Stimulated activated CD8-positive, alpha-beta memory T cell treated with anti-CD3 and anti-CD28 coated beads, Interleukin-12 subunit alpha, Interleukin-12 subunit beta, amount 100 ng/mL, for 24 hours (primary cell): Measurements from ENCODE around the gene TLCD1.
"Not testable (repeated sequence)": the region's sequence is repeated elsewhere in the genome, so short reads cannot be mapped to it uniquely, and the experiment has no call there.

Source experiments
- DNase-seq: peaks from one replicate; pipeline ENCODE4 v3.0.0-alpha.2; 2020; ENCODE audit errors: extremely low read depth

Gene TLCD1

DNA sequence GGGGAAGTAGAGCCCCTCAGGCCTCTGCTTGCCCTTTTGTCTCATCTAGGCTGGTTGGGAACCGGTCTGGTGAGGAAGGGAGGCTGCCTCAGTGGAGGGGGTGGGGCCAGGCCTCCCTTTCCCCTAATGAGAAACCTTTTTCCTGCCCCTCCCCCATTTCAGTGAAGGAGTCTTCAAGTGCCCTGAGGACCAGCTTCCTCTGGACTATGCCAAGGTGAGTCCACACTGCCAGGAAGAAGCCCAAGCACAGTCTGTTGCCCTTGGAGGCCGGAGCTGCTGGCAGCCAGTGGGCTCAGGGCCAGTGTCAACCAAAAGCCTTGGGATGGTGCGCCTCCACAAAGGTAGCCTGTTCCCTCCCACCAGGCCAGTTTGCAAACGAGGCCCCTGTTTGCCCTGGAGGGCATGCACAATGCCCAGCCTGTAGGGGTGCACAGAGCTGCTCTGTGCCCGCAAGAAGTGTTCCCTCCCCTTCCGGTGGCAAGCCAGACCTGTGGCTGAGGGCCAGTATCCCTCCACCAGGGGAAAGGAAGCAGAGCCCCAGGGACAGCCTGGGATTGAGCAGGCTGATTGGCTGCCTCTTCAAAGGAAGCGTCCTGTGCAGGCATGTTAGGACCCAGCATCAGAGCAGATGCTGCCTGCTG is 21.1 kb upstream of the TLCD1 start:
- DNase-seq, result no peak

DNA sequence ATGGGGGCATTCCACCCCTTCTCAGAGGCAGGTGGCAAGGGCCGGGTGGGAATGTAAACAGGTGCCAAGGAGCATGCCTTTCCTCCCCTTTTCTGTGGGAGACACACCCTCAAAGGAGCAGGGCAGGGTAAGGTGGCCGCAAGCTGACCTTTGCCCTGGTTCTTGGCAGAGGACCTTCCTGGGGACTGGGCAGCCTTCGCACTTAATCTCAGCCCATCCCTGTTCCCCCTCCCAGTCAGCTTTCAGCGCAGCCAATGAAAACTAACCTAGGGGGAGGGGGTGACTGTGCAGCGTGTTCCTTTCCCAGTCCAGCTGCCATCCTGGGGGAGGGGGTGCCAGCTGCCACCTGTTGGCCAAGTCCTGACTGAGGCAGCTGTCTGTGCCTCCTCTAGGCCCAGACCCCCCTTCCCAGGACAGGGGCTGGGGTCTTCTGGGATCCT is 20.6 kb upstream of the TLCD1 start:
- no peak for DNase-seq

DNA sequence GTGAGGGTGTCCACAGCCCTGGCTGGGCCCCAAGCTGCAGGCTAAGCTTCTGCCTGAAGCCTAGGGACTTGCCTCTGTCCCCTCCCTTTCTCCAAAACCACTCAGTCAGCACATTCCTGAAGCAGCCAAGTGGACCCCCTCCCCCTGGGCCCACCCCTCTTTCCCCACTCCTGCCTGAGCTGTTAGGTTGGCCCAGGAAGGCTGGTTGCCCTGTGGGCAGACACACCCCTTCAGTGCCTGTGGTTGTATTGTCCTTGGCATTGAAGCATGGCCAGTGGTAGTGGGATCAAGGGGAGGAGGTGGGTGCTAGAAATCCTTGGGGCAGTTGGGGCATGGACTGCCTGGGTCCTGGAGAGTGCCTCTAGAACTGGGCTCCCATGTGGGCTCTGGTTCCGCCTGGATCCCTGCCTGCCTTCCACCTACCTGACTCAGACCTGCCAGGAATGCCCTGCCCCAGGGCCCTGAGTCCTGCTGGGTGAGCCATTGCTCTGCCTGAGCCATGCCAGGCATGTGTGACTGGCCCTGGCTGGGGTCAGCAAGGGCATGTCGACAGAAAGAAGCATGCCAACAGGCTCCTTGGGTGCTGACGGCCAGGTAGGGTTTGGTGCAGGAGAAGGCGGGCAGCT is 19.9 kb upstream of the TLCD1 start:
- DNase-seq, result no peak

DNA sequence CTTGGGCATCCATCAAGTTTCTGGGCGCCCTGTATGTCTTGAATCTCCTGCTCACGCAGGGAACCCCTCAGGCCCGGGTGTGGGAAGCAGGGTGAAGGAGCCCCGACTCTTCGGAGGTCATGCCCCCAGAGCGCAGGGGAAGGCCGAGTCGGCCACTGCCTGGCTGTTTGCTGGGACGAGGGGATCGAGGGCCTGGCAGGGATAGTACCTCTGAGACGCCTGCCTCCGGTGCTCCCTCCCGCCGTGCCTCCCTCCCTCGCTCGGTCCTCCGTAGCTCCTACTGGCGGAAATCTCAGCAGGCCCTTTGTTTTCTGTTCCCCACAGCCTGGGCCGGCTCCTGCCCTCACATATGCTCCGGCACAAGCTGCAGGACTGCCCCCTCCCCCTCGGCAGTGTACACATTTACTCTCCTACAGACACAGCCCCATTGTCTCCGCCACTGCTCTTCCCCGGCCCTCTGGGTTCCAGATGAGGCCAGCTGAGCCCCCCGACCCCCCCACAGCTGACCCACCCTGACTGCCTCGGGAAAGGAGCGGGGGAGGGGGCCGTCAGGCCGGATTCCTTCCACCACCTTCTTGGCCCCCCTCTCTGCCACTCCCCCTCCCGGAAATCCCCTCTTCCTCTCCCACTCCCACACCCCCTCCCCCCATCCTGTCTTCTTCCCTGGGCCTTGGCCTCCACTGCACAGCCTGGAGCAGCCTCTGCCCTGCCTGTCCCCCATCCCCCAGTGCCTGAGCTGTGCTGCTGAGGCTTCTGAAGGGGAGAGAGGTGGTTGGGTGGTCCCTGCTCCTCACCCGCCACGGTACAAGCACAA is 19.1 kb upstream of the TLCD1 start:
- DNase-seq, result no peak

DNA sequence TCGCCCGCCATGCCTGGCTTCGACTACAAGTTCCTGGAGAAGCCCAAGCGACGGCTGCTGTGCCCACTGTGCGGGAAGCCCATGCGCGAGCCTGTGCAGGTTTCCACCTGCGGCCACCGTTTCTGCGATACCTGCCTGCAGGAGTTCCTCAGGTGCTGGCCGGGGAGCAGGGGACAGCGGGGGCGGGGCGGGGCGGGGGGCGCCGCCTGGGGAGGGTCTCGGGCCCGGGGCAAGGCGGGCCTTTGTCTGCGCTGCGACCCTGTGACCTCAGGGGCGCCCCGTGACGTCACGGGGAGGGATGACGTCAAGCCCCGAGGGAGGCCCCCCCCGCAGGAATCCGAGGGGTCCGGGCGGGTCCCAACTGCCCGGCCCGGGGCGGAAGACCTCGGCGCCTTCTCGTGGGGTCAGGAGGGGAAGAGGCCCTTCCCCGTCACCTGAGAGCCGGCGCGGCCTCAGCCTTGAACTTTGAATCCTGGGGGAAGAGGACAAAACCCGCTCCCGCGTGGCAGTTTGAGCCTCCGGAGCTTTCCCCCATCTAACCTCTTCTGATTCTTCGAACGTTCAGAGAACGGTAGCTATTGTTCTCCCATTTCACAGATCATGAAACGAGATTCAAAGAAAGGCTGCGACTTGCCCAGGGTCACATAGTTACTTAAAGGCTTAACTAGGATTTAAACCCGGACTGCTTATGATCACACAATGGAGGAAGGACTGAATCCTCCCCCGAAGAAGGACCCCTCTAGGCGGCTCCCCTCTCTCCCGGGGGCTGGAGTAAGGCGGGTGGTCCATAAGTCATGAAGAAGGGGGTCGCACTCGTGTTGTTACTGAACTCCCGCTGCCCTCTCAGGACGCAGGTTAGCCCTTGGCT is 18.3 kb upstream of the TLCD1 start:
- no peak for DNase-seq

DNA sequence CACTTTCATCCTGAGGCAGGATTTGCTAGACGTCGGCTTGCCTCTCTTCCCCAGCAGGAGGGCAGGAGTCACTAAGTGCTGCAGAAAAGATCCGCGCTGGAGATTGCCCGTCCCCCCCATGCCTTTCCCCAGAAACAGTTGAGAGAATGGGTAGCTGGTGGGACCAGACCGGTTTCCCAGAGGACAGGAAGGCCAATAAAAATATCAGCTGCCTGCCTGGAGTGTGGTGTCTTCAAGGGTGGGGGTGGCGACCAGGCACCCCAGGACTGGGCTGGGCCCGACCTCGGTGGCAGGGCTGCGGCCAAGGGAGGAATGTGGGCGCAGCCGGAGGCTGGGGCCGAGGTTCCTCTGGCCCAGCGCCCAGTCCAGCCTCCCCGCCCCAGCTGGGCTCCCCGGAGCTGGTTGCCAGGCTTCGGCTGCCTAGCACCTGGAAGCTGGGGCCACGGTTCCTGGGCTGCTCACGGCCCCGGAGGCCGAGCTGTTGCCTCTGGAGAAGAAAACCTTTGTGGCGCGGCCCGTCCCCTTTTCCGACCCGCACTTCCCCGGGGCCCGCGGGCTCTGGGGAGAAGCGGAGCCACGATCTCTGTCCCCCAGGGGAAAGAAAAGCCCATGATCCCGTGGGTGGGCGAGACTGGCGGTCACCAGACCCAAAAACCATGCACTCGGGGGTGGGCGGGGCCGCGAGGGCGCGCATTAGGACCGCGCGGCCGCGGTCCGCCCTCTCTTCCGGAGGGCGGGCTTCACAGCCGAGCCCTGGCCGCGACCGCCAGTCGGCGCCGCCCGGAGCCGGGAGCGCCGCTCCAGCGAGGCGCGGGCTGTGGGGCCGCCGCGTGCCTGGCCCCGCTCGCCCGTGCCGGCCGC is 17.4 kb upstream of the TLCD1 start, which contains the start of gene TRAF4:
Gene TRAF4 (plus strand): TSS at position 769 of the 861 bp plus-strand sequence. CDS start 102 bp downstream, outside the sequence.
- no peak for DNase-seq

DNA sequence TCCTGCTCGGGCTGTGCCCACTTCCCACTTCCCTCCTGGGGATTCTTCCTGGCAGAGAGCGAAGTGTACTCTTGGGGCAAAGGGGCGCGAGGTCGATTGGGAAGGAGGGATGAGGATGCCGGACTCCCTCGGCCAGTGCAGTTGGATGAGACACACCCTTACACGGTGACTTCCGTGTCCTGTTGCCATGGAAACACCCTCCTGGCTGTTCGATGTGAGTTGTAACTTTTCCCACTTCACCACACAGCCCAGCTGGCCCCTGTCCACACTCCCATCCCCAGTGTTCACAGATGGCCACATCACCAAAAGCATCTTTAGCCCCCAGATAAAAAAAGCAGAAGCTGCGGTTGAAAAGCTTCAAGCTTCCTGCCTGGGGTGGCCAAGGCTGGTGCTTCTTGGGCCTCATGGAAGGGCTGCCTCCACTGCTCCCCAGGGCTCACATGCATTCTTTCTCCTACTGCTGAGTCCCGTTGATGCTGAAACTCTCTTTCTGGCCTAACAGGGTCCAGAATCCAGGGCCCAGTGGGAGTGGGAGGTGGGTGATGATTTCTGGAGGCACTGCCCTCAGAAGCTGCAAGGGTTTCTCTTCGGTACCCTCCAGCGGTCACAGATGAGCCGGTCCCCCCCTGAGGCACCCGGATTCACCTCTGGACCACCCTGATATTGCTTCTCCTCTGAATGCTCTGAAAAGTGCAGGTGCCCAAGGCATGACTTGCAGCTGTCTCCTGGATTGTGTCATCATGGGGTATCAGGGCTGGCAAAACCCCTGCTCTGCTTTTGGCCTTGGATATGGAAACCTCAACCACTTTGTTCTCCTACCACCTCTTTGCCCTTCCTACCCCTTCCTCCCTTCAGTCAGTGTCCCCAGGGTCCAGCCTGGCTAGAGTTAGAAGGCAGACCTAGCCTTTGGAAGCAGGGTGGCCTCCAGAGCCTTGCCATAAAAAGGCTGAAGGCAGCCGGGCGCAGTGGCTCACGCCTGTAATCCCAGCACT is 15.6 kb upstream of the TLCD1 start:
- DNase-seq, result no peak

DNA sequence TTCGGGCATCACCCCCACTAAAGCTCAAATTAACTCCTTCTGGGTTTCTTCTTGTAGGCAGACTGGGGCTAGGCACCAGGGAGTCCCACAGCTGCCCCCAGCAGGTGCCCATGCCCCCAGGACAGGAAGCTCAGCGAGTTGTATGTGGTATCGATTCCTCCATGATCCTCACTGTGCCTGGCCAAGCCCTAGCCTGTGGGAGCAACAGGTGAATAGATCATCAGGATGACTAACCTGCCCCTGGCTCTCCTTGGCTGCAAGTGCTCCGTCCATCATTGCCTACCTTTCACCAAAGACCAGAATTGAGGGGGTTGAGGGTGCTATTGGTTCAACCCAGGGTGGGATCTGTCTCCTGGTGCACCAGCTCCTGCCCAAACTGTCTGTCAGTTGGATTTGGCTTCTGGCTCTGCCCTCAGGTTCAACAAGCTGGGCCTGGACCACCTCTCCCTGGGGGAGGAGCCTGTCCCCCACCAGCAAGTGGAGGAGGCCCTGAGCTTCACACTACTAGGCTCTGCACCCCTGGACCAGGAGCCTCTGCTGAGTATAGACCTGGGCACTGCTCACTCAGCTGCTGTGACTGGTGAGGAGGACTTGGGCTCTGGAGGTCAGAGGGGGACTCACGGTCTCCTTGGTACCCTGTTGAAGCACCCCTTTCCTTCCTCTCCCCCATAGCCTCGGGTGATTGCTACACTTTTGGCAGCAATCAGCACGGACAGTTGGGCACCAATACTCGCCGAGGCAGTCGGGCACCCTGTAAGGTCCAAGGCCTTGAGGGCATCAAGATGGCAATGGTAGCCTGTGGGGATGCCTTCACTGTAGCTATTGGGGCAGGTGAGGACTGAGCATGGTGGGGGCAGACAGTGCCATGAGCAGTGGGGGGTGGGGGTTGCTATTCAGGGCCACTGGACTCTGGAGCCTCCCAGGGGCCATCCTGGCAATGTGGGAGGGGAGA is 14.6 kb upstream of the TLCD1 start:
- no peak for DNase-seq

DNA sequence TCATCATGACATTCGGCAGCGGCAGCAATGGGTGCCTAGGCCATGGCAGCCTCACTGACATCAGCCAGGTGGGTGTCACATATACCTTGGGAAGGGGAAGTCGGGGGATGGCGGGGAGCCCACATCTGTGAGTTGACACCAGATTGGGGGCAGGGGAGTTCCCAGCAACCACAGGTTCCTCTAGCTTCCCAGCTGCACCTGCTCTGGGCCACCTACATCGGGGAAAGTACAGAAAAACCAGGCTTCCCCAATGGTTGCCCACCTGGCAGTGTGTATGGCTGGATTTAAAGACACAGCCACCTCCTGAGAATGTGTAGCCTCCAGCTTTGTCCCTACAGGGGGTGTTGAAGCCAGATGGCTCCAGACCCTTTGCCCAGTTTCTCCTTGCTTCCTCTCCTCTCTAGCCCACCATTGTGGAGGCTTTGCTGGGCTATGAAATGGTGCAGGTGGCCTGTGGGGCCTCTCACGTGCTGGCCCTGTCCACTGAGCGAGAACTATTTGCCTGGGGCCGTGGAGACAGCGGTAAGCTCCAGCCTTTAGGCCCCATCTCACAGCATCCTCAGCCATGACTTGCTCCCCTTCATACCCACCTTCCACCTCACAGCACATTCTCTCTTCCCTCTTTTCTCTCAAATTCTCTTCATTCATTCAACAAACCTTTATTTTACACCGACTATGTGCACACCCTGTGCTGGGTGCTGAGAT is 12.8 kb upstream of the TLCD1 start:
- no peak for DNase-seq

DNA sequence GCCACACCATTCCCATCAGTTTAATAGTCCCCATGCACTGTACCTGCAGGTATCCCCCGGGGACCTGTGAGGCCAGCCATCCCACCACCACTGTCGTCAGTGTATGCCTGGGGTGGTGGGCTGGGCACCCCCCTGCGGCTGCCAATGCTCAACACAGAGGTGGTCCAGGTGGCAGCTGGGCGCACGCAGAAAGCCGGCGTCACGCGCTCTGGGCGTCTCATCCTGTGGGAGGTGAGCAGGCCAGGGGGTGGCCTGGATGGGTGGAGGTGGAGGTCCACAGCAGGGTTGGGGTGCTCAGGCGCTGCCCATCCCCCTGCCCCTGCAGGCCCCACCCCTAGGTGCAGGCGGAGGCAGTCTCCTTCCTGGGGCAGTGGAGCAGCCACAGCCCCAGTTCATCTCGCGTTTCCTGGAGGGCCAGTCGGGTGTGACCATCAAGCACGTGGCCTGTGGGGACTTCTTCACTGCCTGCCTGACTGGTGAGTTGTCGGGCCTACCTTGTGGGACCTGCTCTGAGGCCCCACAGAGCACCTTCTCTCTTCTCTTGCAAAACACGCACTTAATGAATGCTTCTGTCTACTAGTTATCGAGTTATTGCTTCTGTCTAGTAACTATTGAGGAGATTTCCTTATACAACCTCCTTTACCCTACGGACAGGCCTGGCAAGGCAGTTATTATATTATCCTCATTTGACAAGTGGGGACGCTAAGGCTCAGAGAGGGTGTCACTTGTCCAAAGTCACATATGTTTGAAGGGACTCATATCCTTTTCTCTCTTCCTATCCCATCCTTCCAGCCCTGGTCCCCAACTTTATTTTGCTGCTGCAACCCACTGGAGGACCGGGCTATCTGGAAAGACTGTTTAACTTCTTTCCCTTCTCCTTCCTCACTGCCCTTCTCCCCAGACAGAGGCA is 12.0 kb upstream of the TLCD1 start:
- no peak for DNase-seq

DNA sequence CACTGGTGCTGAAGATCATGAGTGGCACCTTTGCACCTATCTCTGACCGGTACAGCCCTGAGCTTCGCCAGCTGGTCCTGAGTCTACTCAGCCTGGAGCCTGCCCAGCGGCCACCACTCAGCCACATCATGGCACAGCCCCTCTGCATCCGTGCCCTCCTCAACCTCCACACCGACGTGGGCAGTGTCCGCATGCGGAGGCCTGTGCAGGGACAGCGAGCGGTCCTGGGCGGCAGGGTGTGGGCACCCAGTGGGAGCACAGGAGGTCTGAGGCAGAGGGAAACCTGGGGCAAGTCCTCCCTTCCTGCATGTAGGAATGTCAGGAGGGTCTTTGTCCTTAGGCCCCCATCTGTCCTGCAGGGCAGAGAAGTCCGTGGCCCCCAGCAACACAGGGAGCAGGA is 11.3 kb upstream of the TLCD1 start:
- DNase-seq, result no peak

DNA sequence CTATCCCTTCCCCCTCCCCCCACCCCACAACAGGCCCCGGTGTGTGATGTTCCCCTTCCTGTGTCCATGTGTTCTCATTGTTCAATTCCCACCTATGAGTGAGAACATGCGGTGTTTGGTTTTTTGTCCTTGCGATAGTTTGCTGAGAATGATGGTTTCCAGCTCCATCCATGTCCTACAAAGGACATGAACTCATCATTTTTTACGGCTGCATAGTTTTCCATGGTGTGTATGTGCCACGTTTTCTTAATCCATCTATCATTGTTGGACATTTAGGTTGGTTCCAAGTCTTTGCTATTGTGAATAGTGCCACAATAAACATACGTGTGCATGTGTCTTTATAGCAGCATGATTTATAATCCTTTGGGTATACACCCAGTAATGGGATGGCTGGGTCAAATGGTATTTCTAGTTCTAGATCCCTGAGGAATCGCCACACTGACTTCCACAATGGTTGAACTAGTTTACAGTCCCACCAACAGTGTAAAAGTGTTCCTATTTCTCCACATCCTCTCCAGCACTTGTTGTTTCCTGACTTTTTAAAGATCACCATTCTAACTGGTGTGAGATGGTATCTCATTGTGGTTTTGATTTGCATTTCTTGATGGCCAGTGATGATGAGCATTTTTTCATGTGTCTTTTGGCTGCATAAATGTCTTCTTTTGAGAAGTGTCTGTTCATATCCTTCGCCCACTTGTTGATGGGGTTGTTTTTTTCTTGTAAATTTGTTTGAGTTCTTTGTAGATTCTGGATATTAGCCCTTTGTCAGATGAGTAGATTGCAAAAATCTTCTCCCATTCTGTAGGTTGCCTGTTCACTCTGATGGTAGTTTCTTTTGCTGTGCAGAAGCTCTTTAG is 10.1 kb upstream of the TLCD1 start:
- not testable (repeated sequence) for DNase-seq

DNA sequence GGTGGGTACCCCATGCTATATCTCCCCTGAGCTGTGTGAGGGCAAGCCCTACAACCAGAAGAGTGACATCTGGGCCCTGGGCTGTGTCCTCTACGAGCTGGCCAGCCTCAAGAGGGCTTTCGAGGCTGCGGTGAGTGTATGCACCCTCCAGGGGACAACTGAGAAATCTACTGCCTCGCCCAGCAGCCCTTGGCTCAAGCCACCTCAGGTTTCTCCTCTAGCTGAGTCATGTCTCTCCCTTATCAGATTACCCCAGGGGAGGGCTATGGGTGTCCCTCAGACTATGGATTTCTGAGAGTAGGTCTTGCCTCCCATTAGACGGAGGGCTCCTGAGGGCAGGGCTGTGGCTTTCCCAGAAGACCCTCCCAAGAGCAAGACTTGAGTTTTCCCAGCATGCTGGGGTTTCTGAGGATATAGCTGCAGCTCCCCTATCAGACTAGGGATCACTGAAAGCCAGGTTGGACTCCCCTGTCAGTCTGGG is 9.2 kb upstream of the TLCD1 start:
- DNase-seq, result no peak

DNA sequence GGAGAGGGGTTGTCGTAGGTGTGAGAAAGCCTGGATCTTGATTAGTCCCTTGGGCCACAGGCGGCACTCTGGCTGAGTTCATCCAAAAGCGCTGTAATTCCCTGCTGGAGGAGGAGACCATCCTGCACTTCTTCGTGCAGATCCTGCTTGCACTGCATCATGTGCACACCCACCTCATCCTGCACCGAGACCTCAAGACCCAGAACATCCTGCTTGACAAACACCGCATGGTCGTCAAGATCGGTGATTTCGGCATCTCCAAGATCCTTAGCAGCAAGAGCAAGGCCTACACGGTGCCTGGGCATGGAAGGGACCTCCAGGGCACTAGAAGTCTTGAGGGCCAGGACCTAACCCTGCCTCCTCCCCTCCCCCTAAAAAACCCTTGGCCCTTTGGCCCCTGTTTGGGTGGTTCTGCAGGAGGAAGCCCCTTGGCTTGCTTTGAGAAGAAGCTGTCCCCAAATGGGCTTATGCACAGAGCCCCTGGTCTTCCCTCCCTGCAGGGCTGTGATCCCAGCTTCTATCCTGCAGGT is 8.7 kb upstream of the TLCD1 start:
- no peak for DNase-seq

DNA sequence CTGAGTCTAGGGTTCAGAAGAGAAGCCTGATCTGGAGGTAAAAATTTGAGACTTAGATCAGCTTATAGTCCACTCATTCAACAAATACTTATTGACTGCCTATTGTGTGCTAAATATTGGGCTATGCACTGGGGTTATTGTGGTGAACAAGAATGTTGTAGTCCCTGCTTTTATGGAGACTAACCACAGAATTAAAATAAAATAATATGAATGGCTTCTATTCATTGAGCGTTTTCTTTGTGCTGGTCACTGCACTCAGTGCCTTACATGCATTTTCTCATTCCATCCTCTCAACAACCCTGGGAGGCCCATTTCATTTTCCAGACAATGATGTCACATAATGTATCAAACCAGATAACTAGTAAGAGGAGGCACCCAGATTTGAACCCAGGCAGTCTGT is 7.3 kb upstream of the TLCD1 start:
- DNase-seq, result no peak
